Activated T-helper 2 cell treated with anti-CD3 and anti-CD28 coated beads, Interferon-gamma antibody, Interleukin-2, Interleukin-4, amounts not matched to agents 10 μg/mL and 5 μg/mL and 100 μg/mL, durations not matched to agents 14 hours and 24 hours and 36 hours (primary cell): ENCODE data around the gene ANKRD39. TPM values are rescaled to one million over a fixed set of nuclear protein-coding genes. Genes with fewer than 3 reads are reported as not detected.
"Not testable (repeated sequence)": the region's sequence is repeated elsewhere in the genome, so short reads cannot be mapped to it uniquely, and the experiment has no call there.

ENCODE experiments used
- DNase-seq: peaks from one replicate; pipeline ENCODE4 v3.0.0; 2021; ENCODE audit warnings: low spot score
- H3K27ac Mint-ChIP-seq: one replicate; pipeline ENCODE4 v1.8.0; 2021; ENCODE audit warnings: mixed read lengths
- H3K27me3 Mint-ChIP-seq: one replicate; pipeline ENCODE4 v1.8.0; 2021; ENCODE audit warnings: low read depth, mixed read lengths
- H3K36me3 Mint-ChIP-seq: one replicate; pipeline ENCODE4 v1.8.0; 2021; ENCODE audit warnings: low read depth, mixed read lengths
- H3K4me1 Mint-ChIP-seq: one replicate; pipeline ENCODE4 v1.8.0; 2021; ENCODE audit warnings: low read depth, mixed read lengths
- H3K4me3 Mint-ChIP-seq: one replicate; pipeline ENCODE4 v1.8.0; 2021; ENCODE audit warnings: low read depth, mild to moderate bottlenecking, moderate library complexity, mixed read lengths
- H3K9me3 Mint-ChIP-seq: one replicate; pipeline ENCODE4 v1.8.0; 2021; ENCODE audit warnings: mixed read lengths
- intact Hi-C: fragments of 100-400 bp; cut with micrococcal nuclease; formaldehyde crosslinking; loops from one replicate; pipeline ENCODE4 v1.15.1; 2023
- total RNA-seq: library from RNA; stranded (reverse); gene quantifications from 2 replicates; pipeline ENCODE4 v1.2.3, GENCODE V29; 2022

The ANKRD39 gene
- total RNA-seq, 1 donor from 2014 or later: 39.2 TPM

- H3K27ac Mint-ChIP-seq: no peak overlapping the region
- intact Hi-C loops: no loop called here
- peaks cover 2% of the 10 kb centered on the region for H3K27me3 Mint-ChIP-seq
- no peak overlapping the region for H3K4me3 Mint-ChIP-seq
- H3K4me1 Mint-ChIP-seq: peaks cover 12% of the 10 kb centered on the region
- no peak for DNase-seq
- no peaks in the 10 kb centered on the region for H3K9me3 Mint-ChIP-seq
- peaks cover 34% of the 10 kb centered on the region for H3K36me3 Mint-ChIP-seq
Observed at GRCh38 chr2:96865654-96866053, 7.8 kb upstream of the ANKRD39 start.

DNA sequence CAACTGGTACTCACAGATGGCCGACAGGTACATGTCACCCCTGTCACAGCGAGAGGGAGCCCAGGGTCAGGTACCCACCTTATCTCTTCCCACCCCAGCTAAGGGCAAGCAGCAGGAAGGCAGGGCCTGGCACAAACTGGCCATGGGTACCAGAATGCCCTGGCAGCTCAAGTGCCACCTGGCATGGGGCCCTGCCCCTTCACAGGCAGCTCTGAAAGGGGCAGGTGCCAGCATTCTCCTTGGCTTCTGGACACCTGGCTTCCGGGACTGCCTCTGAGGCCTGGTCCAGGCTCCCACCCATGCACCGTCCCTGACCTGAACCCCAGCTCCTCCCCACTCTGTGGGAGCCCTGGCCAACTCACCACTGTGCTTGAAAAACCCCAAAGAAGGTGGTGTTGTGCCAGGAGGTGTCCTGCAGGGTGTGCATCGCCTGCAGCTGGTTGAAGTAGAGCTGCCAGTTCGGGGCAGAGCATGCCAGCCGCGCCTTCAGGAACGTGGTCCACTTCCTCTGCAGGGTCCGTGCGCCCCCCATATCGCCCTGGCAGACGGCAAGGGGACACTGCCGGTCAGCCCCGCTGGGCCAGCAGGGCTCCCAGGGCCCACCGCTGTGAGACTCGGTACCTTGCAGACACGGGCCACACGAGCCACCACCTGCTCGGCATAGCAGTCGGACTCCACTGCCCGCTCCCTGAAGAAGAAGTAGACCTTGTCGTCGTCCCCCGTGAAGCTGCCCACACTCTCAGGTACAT is 6.7 kb upstream of the ANKRD39 start:
- intact Hi-C loops: no loop called here
- Mint-ChIP-seq H3K36me3 (peaks cover 38% of the 10 kb centered on the region), H3K9me3 (no peaks in the 10 kb centered on the region), H3K27me3 (no peaks in the 10 kb centered on the region), H3K4me3 (no peak overlapping the region), H3K27ac (no peak overlapping the region), H3K4me1 (peaks cover 13% of the 10 kb centered on the region)
- DNase-seq: no peak

- H3K9me3 Mint-ChIP-seq: no peaks in the 10 kb centered on the region
- peaks cover 18% of the 10 kb centered on the region for H3K4me1 Mint-ChIP-seq
- no peak overlapping the region for H3K4me3 Mint-ChIP-seq
- H3K27me3 Mint-ChIP-seq: no peaks in the 10 kb centered on the region
- intact Hi-C loops: no loop called here
- DNase-seq: no peak
- H3K27ac Mint-ChIP-seq: no peak overlapping the region
- peaks cover 38% of the 10 kb centered on the region for H3K36me3 Mint-ChIP-seq
Observed at GRCh38 chr2:96863575-96864342, 5.9 kb upstream of the ANKRD39 start.

GRCh38 chr2:96863056-96863455 is 5.2 kb upstream of the ANKRD39 start:
- H3K9me3 Mint-ChIP-seq, H3K27ac Mint-ChIP-seq, H3K4me3 Mint-ChIP-seq, intact Hi-C loops, H3K27me3 Mint-ChIP-seq, DNase-seq: not testable (repeated sequence)
- Mint-ChIP-seq H3K36me3 (peaks cover 36% of the 10 kb centered on the region), H3K4me1 (peaks cover 19% of the 10 kb centered on the region)

- H3K4me3 Mint-ChIP-seq: no peak overlapping the region
- no peaks in the 10 kb centered on the region for H3K27me3 Mint-ChIP-seq
- H3K9me3 Mint-ChIP-seq: no peaks in the 10 kb centered on the region
- intact Hi-C loops: no loop called here
- peaks cover 27% of the 10 kb centered on the region for H3K36me3 Mint-ChIP-seq
- H3K4me1 Mint-ChIP-seq: peaks cover 19% of the 10 kb centered on the region
- H3K27ac Mint-ChIP-seq: no peak overlapping the region
- no peak for DNase-seq
Observed at GRCh38 chr2:96861074-96861473, 3.3 kb upstream of the ANKRD39 start.

- H3K27me3 Mint-ChIP-seq: no peaks in the 10 kb centered on the region
- H3K36me3 Mint-ChIP-seq: peaks cover 21% of the 10 kb centered on the region
- peaks cover 20% of the 10 kb centered on the region for H3K4me1 Mint-ChIP-seq
- intact Hi-C loops: no loop called here
- no peak overlapping the region for H3K4me3 Mint-ChIP-seq
- H3K27ac Mint-ChIP-seq: peak overlapping the region; percentile 11
- DNase-seq: no peak
- H3K9me3 Mint-ChIP-seq: no peaks in the 10 kb centered on the region
Observed at GRCh38 chr2:96860065-96861029, 2.5 kb upstream of the ANKRD39 start.

DNA sequence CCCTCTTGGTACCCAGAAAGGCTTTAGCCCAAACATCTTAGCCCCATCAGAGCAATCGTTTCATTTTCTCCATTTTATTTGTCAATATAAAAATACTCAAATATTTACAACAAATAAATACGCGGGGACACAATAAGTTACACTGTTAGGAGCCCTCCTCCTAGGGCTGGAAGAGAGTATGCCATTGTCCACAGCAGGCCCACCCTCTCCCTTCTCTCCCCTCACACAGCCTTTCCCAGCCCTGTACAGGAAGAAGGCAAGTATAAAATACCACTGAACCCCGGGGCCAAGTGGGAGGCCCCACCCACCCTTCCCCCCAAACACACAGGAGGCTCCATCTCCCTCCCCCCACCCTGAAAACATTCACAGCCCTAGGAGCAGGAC is 1.9 kb upstream of the ANKRD39 start:
- Mint-ChIP-seq H3K36me3 (peaks cover 25% of the 10 kb centered on the region), H3K27ac (no peak overlapping the region), H3K4me1 (peaks cover 24% of the 10 kb centered on the region), H3K27me3 (no peaks in the 10 kb centered on the region), H3K9me3 (no peaks in the 10 kb centered on the region), H3K4me3 (no peak overlapping the region)
- no peak for DNase-seq
- intact Hi-C loops: loop anchor here (2.0 to 5.0 kb wide), 3 partner anchors 42 to 322 kb away; partner anchors contain the start of genes ANKRD36, ARID5A and CNNM3

DNA sequence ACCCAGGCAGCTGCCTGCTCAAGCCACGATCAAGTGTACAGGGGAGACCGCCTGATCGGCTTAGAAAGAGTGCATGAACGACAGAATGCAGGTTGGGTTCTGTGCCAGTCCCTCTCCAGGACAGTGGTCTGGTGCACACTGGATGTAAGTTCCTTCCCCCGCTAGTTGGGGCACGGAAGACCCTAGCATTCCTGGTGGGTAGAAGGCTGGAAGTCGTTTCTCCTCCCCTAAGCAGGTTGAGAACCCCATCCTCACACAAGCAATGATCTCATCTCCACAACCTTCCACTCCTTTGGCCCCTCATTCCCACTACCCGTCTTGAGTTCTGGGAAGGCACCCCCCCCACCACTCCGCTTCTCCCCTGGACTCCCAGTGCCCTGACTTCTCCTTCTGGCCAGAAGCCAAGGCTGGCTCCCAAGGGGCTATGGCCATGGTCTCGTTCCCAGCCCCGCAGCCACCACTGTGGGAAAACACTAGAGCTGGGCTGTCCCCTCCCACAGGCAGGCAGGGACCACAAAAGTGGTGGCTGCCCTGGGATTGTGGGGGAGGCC is 1.4 kb upstream of the ANKRD39 start:
- H3K9me3 Mint-ChIP-seq: no peaks in the 10 kb centered on the region
- peaks cover 24% of the 10 kb centered on the region for H3K4me1 Mint-ChIP-seq
- DNase-seq: no peak
- intact Hi-C loops: loop anchor here (2.0 to 5.0 kb wide), 3 partner anchors 42 to 322 kb away; partner anchors contain the start of genes ANKRD36, ARID5A and CNNM3
- peak overlapping the region; percentile 60 for H3K4me3 Mint-ChIP-seq
- H3K27ac Mint-ChIP-seq: no peak overlapping the region
- peaks cover 28% of the 10 kb centered on the region for H3K36me3 Mint-ChIP-seq
- H3K27me3 Mint-ChIP-seq: no peaks in the 10 kb centered on the region

DNA sequence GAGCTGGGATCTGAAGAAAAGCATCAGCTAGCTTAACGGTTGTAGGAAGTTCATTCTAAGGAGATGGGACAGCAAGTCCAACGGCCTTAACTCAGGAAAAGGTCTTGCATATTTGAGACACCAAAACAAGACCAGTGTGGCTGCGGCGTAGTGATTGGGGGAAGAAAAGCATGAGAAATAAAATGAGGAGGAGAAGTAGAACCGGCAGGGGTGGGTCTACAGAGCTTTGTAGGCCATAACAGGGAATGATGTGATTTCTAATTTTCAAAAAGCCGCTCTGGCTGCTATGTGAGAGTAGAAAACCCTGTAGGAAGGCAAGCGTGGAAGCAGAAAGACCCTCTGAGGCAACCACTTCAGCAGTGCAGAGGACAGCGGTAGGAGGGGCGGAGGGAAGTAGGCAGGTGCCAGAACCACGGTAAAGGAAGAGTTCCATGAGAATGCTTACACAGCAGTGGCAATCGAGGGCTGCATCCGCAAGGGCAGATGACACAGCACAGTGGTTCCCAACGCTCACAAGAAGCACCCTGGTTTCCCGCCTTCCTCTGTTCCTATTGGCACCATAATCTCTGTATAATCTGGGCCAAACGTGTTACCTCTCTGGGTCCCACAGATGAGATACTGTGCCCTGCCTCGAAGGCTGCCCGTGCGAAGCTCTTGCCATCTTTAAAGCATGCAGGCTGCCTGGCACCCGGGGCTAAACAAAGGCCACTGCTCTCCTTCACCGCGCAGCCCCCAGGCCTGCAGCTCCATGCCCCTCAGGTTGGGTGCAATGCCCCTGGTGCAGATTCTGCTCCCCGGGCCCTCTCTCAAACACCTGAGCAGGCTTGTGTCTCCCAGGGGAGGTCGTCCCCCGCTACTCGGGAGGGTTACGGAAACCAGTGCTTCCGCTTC is 795 bp downstream of the ANKRD39 start:
- Mint-ChIP-seq H3K4me1 (peaks cover 24% of the 10 kb centered on the region), H3K27ac (peak overlapping the region; percentile 82), H3K36me3 (peaks cover 37% of the 10 kb centered on the region), H3K27me3 (no peaks in the 10 kb centered on the region), H3K4me3 (peak overlapping the region; percentile 90), H3K9me3 (no peaks in the 10 kb centered on the region)
- intact Hi-C loops: loop anchor here (5.0 kb wide), 2 partner anchors 40 to 320 kb away; partner anchors contain the start of genes ARID5A and CNNM3
- no peak for DNase-seq

DNA sequence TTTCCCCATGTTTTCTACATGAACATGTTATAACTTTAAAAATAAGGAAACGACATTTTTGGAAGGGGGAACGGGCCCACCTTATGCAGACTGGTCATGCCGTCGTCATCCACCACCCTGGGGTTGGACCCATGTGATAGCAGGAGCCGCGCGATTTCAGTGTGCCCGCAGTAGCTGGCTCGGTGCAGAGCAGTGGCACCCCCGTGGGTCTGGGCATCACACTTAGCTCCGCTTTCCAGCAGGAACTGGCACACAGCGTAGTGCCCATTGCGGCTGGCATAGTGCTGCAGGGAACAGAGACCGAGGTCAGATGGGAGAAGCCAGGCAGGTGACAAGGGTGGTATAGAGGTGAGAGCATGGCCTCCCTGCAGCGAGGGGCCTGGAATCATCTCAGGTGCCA is 4.5 kb downstream of the ANKRD39 start:
- peaks cover 14% of the 10 kb centered on the region for H3K4me1 Mint-ChIP-seq
- no peaks in the 10 kb centered on the region for H3K27me3 Mint-ChIP-seq
- no peak overlapping the region for H3K27ac Mint-ChIP-seq
- H3K36me3 Mint-ChIP-seq: peaks cover 39% of the 10 kb centered on the region
- no peak overlapping the region for H3K4me3 Mint-ChIP-seq
- intact Hi-C loops: no loop called here
- no peak for DNase-seq
- H3K9me3 Mint-ChIP-seq: no peaks in the 10 kb centered on the region

DNA sequence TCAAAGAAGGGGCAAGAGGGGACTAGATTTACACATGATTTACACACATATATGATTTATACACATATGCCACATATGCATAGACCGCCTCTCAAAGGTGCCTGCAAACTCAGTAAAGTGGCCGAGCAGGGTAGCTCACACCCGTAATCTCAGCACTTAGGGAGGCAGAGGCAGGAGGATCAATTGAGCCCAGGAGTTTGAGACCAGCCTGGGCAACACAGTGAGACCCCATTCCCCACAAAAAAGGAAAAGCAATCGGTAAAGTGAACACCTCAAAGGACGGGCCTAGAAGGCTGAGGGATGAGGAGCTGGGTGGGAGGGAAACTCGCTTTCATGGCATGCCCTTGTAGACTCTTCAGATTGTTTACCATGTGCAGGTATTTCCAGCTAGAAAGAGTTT is 5.1 kb downstream of the ANKRD39 start:
- H3K36me3 Mint-ChIP-seq: peaks cover 45% of the 10 kb centered on the region

More for the DNA sequence above, 5.1 kb downstream of the ANKRD39 start:
- Mint-ChIP-seq H3K9me3 (no peaks in the 10 kb centered on the region), H3K27ac (no peak overlapping the region), H3K27me3 (no peaks in the 10 kb centered on the region), H3K4me3 (no peak overlapping the region), H3K4me1 (peaks cover 14% of the 10 kb centered on the region)
- DNase-seq: no peak
- intact Hi-C loops: no loop called here
